A204.1 (cell line): ENCODE measurements around the gene GPBAR1.
"Not testable (repeated sequence)": the region's sequence is repeated elsewhere in the genome, so short reads cannot be mapped to it uniquely, and the experiment has no call there.

ENCODE experiments used
- FAIRE-seq: peaks from 2 replicates; lab custom pipeline; 2012; peaks lifted over from hg19 to GRCh38; lab: Jason Lieb, UNC

Gene GPBAR1

GRCh38 chr2:218269900-218270720, 9.3 kb downstream of the GPBAR1 start, which contains the start of the genes AAMP and PNKD:
TSS of gene AAMP (minus strand) at chr2:218270137. CDS start at chr2:218270086, 51 bp downstream.
TSS of gene PNKD (plus strand) at chr2:218270519. CDS start at chr2:218270536, 17 bp downstream.
- FAIRE-seq = peak; percentile 99

- no peak for FAIRE-seq
These were observed 10.1 kb downstream of the GPBAR1 start for GRCh38 chr2:218270721-218271486.

GRCh38 chr2:218271487-218271797, 10.6 kb downstream of the GPBAR1 start:
- no peak for FAIRE-seq

- no peak for FAIRE-seq
These were observed 11.2 kb downstream of the GPBAR1 start for GRCh38 chr2:218271865-218272530.

GRCh38 chr2:218272531-218273212, 11.9 kb downstream of the GPBAR1 start:
- peak; percentile 43 for FAIRE-seq

- not testable (repeated sequence) for FAIRE-seq
These were observed 12.5 kb downstream of the GPBAR1 start for GRCh38 chr2:218273214-218273907.

- no peak for FAIRE-seq
These were observed 13.1 kb downstream of the GPBAR1 start for GRCh38 chr2:218273908-218274249.

GRCh38 chr2:218274586-218274985, 13.8 kb downstream of the GPBAR1 start:
- FAIRE-seq = no peak

- no peak for FAIRE-seq
These were observed 14.7 kb downstream of the GPBAR1 start for GRCh38 chr2:218275371-218276072.

GRCh38 chr2:218276986-218277755, 16.4 kb downstream of the GPBAR1 start:
- no peak for FAIRE-seq

- no peak for FAIRE-seq
These were observed 17.1 kb downstream of the GPBAR1 start for GRCh38 chr2:218277921-218278320.

GRCh38 chr2:218278531-218279360, 17.9 kb downstream of the GPBAR1 start:
- no peak for FAIRE-seq

GRCh38 chr2:218280260-218280870, 19.6 kb downstream of the GPBAR1 start:
- FAIRE-seq = no peak

GRCh38 chr2:218281449-218281848, 20.6 kb downstream of the GPBAR1 start:
- FAIRE-seq = no peak

- no peak for FAIRE-seq
These were observed 21.6 kb downstream of the GPBAR1 start for GRCh38 chr2:218282173-218282991.

- no peak for FAIRE-seq
These were observed 23.4 kb downstream of the GPBAR1 start for GRCh38 chr2:218284106-218284811.

GRCh38 chr2:218285604-218286003, 24.8 kb downstream of the GPBAR1 start:
- no peak for FAIRE-seq
